ENCODE data around the gene CSNK2A1. TPM values are rescaled to one million over a fixed set of nuclear protein-coding genes. Genes with fewer than 3 reads are reported as not detected.
"Not testable (repeated sequence)": the region's sequence is repeated elsewhere in the genome, so short reads cannot be mapped to it uniquely, and the experiment has no call there.

CSNK2A1 gene
- 100 to 1,000 TPM; 154 to 155 TPM for total RNA-seq

GRCh38 chr20:543369-544152, at the start of gene CSNK2A1:
TSS of gene CSNK2A1 (minus strand) at chr20:543790. CDS start at chr20:508551, 35,239 bp downstream.
- Mint-ChIP-seq H3K27ac (peak within 1 kb of the TSS; percentile 96), H3K36me3 (peaks cover 31% of the 10 kb centered on the region), H3K4me3 (peak within 1 kb of the TSS; percentile 85), H3K4me1 (ENCODE audit: low read depth) (peaks cover 48% of the 10 kb centered on the region), H3K9me3 (peaks cover 9% of the 10 kb centered on the region), H3K27me3 (peaks cover 4% of the 10 kb centered on the region)
- POLR2A ChIA-PET: interaction anchor here (0.7 to 1.7 kb wide), 5 partner anchors 15 to 109 kb away, joined by 3 to 8 read pairs (median 4); no protein-coding TSS in a partner anchor
- intact Hi-C loops (cut with micrococcal nuclease): loop anchor here (1.0 to 5.0 kb wide), 5 partner anchors 81 to 289 kb away; partner anchors contain the start of genes FAM110A, RBCK1, SOX12 and SRXN1
- peak; percentile 97 for DNase-seq
- CTCF ChIA-PET: interaction anchor here (0.8 to 3.5 kb wide), 6 partner anchors 102 to 217 kb away, joined by 3 to 16 read pairs (median 3); no protein-coding TSS in a partner anchor

- H3K4me1 Mint-ChIP-seq (ENCODE audit: low read depth): peaks cover 12% of the 10 kb centered on the region
Observed at GRCh38 chr20:592506-592905, 48.9 kb upstream of the CSNK2A1 start.

GRCh38 chr20:591941-592340, 48.4 kb upstream of the CSNK2A1 start:
- Mint-ChIP-seq H3K36me3 (no peaks in the 10 kb centered on the region), H3K4me1 (ENCODE audit: low read depth) (peaks cover 12% of the 10 kb centered on the region), H3K27ac (no peak overlapping the region), H3K4me3 (no peak overlapping the region), H3K27me3 (peaks cover 17% of the 10 kb centered on the region), H3K9me3 (no peaks in the 10 kb centered on the region)
- CTCF ChIA-PET: no interaction called here
- DNase-seq: no peak
- POLR2A ChIA-PET: no interaction called here
- intact Hi-C loops (cut with micrococcal nuclease): no loop called here

More at GRCh38 chr20:592506-592905, 48.9 kb upstream of the CSNK2A1 start:
- Mint-ChIP-seq H3K4me3 (no peak overlapping the region), H3K27me3 (peaks cover 17% of the 10 kb centered on the region), H3K27ac (no peak overlapping the region), H3K36me3 (no peaks in the 10 kb centered on the region), H3K9me3 (no peaks in the 10 kb centered on the region)
- POLR2A ChIA-PET: no interaction called here
- CTCF ChIA-PET: no interaction called here
- intact Hi-C loops (cut with micrococcal nuclease): no loop called here
- DNase-seq: no peak

GRCh38 chr20:588932-589672, 45.5 kb upstream of the CSNK2A1 start:
- H3K4me3 Mint-ChIP-seq: no peak overlapping the region
- H3K36me3 Mint-ChIP-seq: no peaks in the 10 kb centered on the region
- intact Hi-C loops (cut with micrococcal nuclease): no loop called here
- no peak for DNase-seq
- H3K9me3 Mint-ChIP-seq: no peaks in the 10 kb centered on the region
- no peak overlapping the region for H3K27ac Mint-ChIP-seq
- peaks cover 12% of the 10 kb centered on the region for H3K4me1 Mint-ChIP-seq (ENCODE audit: low read depth)
- POLR2A ChIA-PET: no interaction called here
- H3K27me3 Mint-ChIP-seq: peaks cover 25% of the 10 kb centered on the region
- CTCF ChIA-PET: no interaction called here

GRCh38 chr20:588476-588875, 44.9 kb upstream of the CSNK2A1 start:
- H3K4me3 Mint-ChIP-seq: no peak overlapping the region
- POLR2A ChIA-PET: no interaction called here
- intact Hi-C loops (cut with micrococcal nuclease): no loop called here
- DNase-seq: no peak
- peaks cover 12% of the 10 kb centered on the region for H3K4me1 Mint-ChIP-seq (ENCODE audit: low read depth)
- H3K27me3 Mint-ChIP-seq: peaks cover 26% of the 10 kb centered on the region
- CTCF ChIA-PET: no interaction called here
- H3K36me3 Mint-ChIP-seq: no peaks in the 10 kb centered on the region
- H3K9me3 Mint-ChIP-seq: no peaks in the 10 kb centered on the region
- H3K27ac Mint-ChIP-seq: no peak overlapping the region

GRCh38 chr20:584971-585301, 41.3 kb upstream of the CSNK2A1 start:
- intact Hi-C loops (cut with micrococcal nuclease): no loop called here
- Mint-ChIP-seq H3K4me1 (ENCODE audit: low read depth) (no peaks in the 10 kb centered on the region), H3K9me3 (no peaks in the 10 kb centered on the region), H3K4me3 (no peak overlapping the region), H3K27ac (no peak overlapping the region), H3K36me3 (no peaks in the 10 kb centered on the region), H3K27me3 (peaks cover 20% of the 10 kb centered on the region)
- DNase-seq: no peak
- ChIA-PET POLR2A (no interaction called here), CTCF (interaction anchor here (1.5 kb wide), 1 partner anchor 24 kb away, joined by 5 read pairs; no protein-coding TSS in a partner anchor)

GRCh38 chr20:584161-584970, 40.8 kb upstream of the CSNK2A1 start:
- no peaks in the 10 kb centered on the region for H3K36me3 Mint-ChIP-seq
- peak; percentile 40 for DNase-seq

GRCh38 chr20:582204-582603, 38.6 kb upstream of the CSNK2A1 start:
- ChIA-PET POLR2A (no interaction called here), CTCF (interaction anchor here (0.7 to 1.2 kb wide), 2 partner anchors 20 to 21 kb away, joined by 3 read pairs; no protein-coding TSS in a partner anchor)
- Mint-ChIP-seq H3K4me3 (no peak overlapping the region), H3K27me3 (peaks cover 16% of the 10 kb centered on the region), H3K27ac (no peak overlapping the region), H3K4me1 (ENCODE audit: low read depth) (no peaks in the 10 kb centered on the region), H3K36me3 (no peaks in the 10 kb centered on the region), H3K9me3 (no peaks in the 10 kb centered on the region)
- intact Hi-C loops (cut with micrococcal nuclease): no loop called here
- no peak for DNase-seq

More at GRCh38 chr20:584161-584970, 40.8 kb upstream of the CSNK2A1 start:
- ChIA-PET CTCF (interaction anchor here (1.4 to 1.5 kb wide), 2 partner anchors 22 to 23 kb away, joined by 4 to 5 read pairs; no protein-coding TSS in a partner anchor), POLR2A (no interaction called here)
- peaks cover 20% of the 10 kb centered on the region for H3K27me3 Mint-ChIP-seq
- H3K4me3 Mint-ChIP-seq: no peak overlapping the region
- intact Hi-C loops (cut with micrococcal nuclease): no loop called here
- no peaks in the 10 kb centered on the region for H3K9me3 Mint-ChIP-seq
- H3K27ac Mint-ChIP-seq: no peak overlapping the region
- H3K4me1 Mint-ChIP-seq (ENCODE audit: low read depth): no peaks in the 10 kb centered on the region

GRCh38 chr20:578940-579690, 35.5 kb upstream of the CSNK2A1 start:
- POLR2A ChIA-PET; DNase-seq; H3K4me3 Mint-ChIP-seq; H3K36me3 Mint-ChIP-seq; H3K27me3 Mint-ChIP-seq; H3K9me3 Mint-ChIP-seq; H3K27ac Mint-ChIP-seq; H3K4me1 Mint-ChIP-seq (ENCODE audit: low read depth); intact Hi-C loops (cut with micrococcal nuclease): not testable (repeated sequence)
- CTCF ChIA-PET: interaction anchor here (0.8 kb wide), 1 partner anchor 17 kb away, joined by 4 read pairs; no protein-coding TSS in a partner anchor

- intact Hi-C loops (cut with micrococcal nuclease): no loop called here
- no peaks in the 10 kb centered on the region for H3K36me3 Mint-ChIP-seq
- H3K4me3 Mint-ChIP-seq: no peak overlapping the region
- H3K4me1 Mint-ChIP-seq (ENCODE audit: low read depth): no peaks in the 10 kb centered on the region
- H3K27ac Mint-ChIP-seq: no peak overlapping the region
- H3K9me3 Mint-ChIP-seq: no peaks in the 10 kb centered on the region
- peaks cover 21% of the 10 kb centered on the region for H3K27me3 Mint-ChIP-seq
- ChIA-PET POLR2A (no interaction called here), CTCF (interaction anchor here (0.9 to 1.5 kb wide), 3 partner anchors 8 to 68 kb away, joined by 3 to 4 read pairs (median 3); no protein-coding TSS in a partner anchor)
- DNase-seq: no peak
Observed at GRCh38 chr20:577167-577791, 33.7 kb upstream of the CSNK2A1 start.

GRCh38 chr20:576156-576555, 32.6 kb upstream of the CSNK2A1 start:
- intact Hi-C loops (cut with micrococcal nuclease): no loop called here
- H3K4me1 Mint-ChIP-seq (ENCODE audit: low read depth): no peaks in the 10 kb centered on the region
- no peak overlapping the region for H3K4me3 Mint-ChIP-seq
- CTCF ChIA-PET: no interaction called here
- POLR2A ChIA-PET: no interaction called here
- H3K27me3 Mint-ChIP-seq: peaks cover 24% of the 10 kb centered on the region
- DNase-seq: no peak
- no peak overlapping the region for H3K27ac Mint-ChIP-seq
- no peaks in the 10 kb centered on the region for H3K9me3 Mint-ChIP-seq
- H3K36me3 Mint-ChIP-seq: no peaks in the 10 kb centered on the region
